Activated CD8-positive, alpha-beta T cell treated with anti-CD3 and anti-CD28 coated beads for 36 hours (primary cell): ENCODE measurements around the gene KIF18B. TPM values are rescaled to one million over a fixed set of nuclear protein-coding genes. Genes with fewer than 3 reads are reported as not detected.

Experiments
- ATAC-seq: fragments of 200-7000 bp; cut with Tn5 transposase; one replicate; pipeline ENCODE4 v1.10.0; 2021; ENCODE audit warnings: mild to moderate bottlenecking, moderate library complexity
- CTCF ChIA-PET: fragments of 350-600 bp; sonication (Branson Sonifier 250); formaldehyde crosslinking; loops from one replicate; lab custom pipeline; 2021; ENCODE audit warnings: antibody characterized with exemption; lab: Charles Lee
- POLR2A ChIA-PET: fragments of 350-600 bp; sonication (Branson Sonifier 250); formaldehyde crosslinking; loops from one replicate; lab custom pipeline; 2021; ENCODE audit warnings: antibody characterized with exemption; lab: Charles Lee
- DNase-seq: peaks from one replicate; pipeline ENCODE4 v3.0.0-alpha.2; 2020
- H3K27ac Mint-ChIP-seq: one replicate; pipeline ENCODE4 v1.8.0; 2021; ENCODE audit warnings: mild to moderate bottlenecking, mixed read lengths
- H3K27me3 Mint-ChIP-seq: one replicate; pipeline ENCODE4 v1.8.0; 2021; ENCODE audit warnings: mixed read lengths
- H3K36me3 Mint-ChIP-seq: one replicate; pipeline ENCODE4 v1.8.0; 2021; ENCODE audit warnings: low read depth, mixed read lengths
- H3K4me1 Mint-ChIP-seq: one replicate; pipeline ENCODE4 v1.8.0; 2021; ENCODE audit warnings: low read depth, mixed read lengths
- H3K4me3 Mint-ChIP-seq: one replicate; pipeline ENCODE4 v1.8.0; 2021; ENCODE audit warnings: mild to moderate bottlenecking, moderate library complexity, mixed read lengths
- H3K9me3 Mint-ChIP-seq: one replicate; pipeline ENCODE4 v1.8.0; 2021; ENCODE audit warnings: mixed read lengths
- CTCF ChIP-seq: fragments of 200-600 bp; IDR thresholded peaks from one replicate; pipeline ENCODE4 v1.8.0; 2022; ENCODE audit warnings: antibody characterized with exemption, mild to moderate bottlenecking
- intact Hi-C: fragments of 100-400 bp; cut with micrococcal nuclease; formaldehyde crosslinking; loops from one replicate; pipeline ENCODE4 v1.10.0; 2022
- total RNA-seq, 2 experiments: library from RNA; stranded (reverse); gene quantifications; one replicate each; pipeline ENCODE4 v1.2.3, GENCODE V29; 2021

KIF18B gene
- total RNA-seq, 2 experiments from 2014 or later, result 38.1 to 40.3 TPM

GRCh38 chr17:44982113-44982702 is 34.6 kb upstream of the KIF18B start:
- intact Hi-C loops, result no loop called here
- H3K9me3 Mint-ChIP-seq, result peaks cover 1% of the 10 kb centered on the region
- DNase-seq (no peak), ATAC-seq (no peak)
- ChIA-PET POLR2A (interaction anchor here (0.5 to 1.7 kb wide), 2 partner anchors 18 to 649 kb away, joined by 3 read pairs; no protein-coding TSS in a partner anchor), CTCF (interaction anchor here (1.1 kb wide), 1 partner anchor 40 kb away, joined by 4 read pairs; no protein-coding TSS in a partner anchor)
- TF ChIP-seq CTCF, result no peak
- peaks cover 1% of the 10 kb centered on the region for H3K4me1 Mint-ChIP-seq
- H3K4me3 Mint-ChIP-seq, result no peak overlapping the region
- H3K36me3 Mint-ChIP-seq, result no peaks in the 10 kb centered on the region
- no peak overlapping the region for H3K27ac Mint-ChIP-seq
- H3K27me3 Mint-ChIP-seq, result peaks cover 20% of the 10 kb centered on the region

GRCh38 chr17:44981221-44981968 is 33.8 kb upstream of the KIF18B start:
- no peak for TF ChIP-seq CTCF
- intact Hi-C loops, result no loop called here
- ChIA-PET CTCF (interaction anchor here (1.0 kb wide), 1 partner anchor 41 kb away, joined by 4 read pairs; no protein-coding TSS in a partner anchor), POLR2A (interaction anchor here (0.7 to 1.7 kb wide), 2 partner anchors 17 to 43 kb away, joined by 3 read pairs; no protein-coding TSS in a partner anchor)
- Mint-ChIP-seq H3K4me3 (no peak overlapping the region), H3K27me3 (peaks cover 16% of the 10 kb centered on the region), H3K36me3 (no peaks in the 10 kb centered on the region), H3K27ac (no peak overlapping the region), H3K9me3 (peaks cover 1% of the 10 kb centered on the region), H3K4me1 (no peaks in the 10 kb centered on the region)
- DNase-seq, result no peak
- ATAC-seq, result no peak

GRCh38 chr17:44979426-44979995 is 31.9 kb upstream of the KIF18B start:
- DNase-seq (no peak), ATAC-seq (no peak)
- Mint-ChIP-seq H3K4me1 (no peaks in the 10 kb centered on the region), H3K36me3 (no peaks in the 10 kb centered on the region), H3K9me3 (no peaks in the 10 kb centered on the region), H3K27ac (no peak overlapping the region), H3K4me3 (no peak overlapping the region), H3K27me3 (peaks cover 11% of the 10 kb centered on the region)
- ChIA-PET POLR2A (no interaction called here), CTCF (interaction anchor here (0.9 kb wide), 1 partner anchor 70 kb away, joined by 3 read pairs; no protein-coding TSS in a partner anchor)
- intact Hi-C loops, result no loop called here
- TF ChIP-seq CTCF, result no peak

GRCh38 chr17:44978807-44979206 is 31.2 kb upstream of the KIF18B start:
- Mint-ChIP-seq H3K4me1 (no peaks in the 10 kb centered on the region), H3K36me3 (no peaks in the 10 kb centered on the region), H3K4me3 (no peak overlapping the region), H3K9me3 (no peaks in the 10 kb centered on the region), H3K27me3 (peaks cover 11% of the 10 kb centered on the region), H3K27ac (no peak overlapping the region)
- CTCF ChIA-PET, result no interaction called here
- ATAC-seq, result no peak
- intact Hi-C loops, result no loop called here
- POLR2A ChIA-PET, result no interaction called here
- no peak for DNase-seq
- no peak for TF ChIP-seq CTCF
